Muscle of back (tissue), 11 donors: ENCODE data around the gene UNC13C. TPM values are rescaled to one million over a fixed set of nuclear protein-coding genes. Genes with fewer than 3 reads are reported as not detected.

Experiments used
- DNase-seq, 3 donors: peaks; one replicate each; pipeline versions ENCODE4 v3.0.0 to v3.0.0-alpha.2; 2013
- polyA plus RNA-seq, 10 donors: library from polyadenylated mRNA; unstranded; fragments of 120-200 nt; gene quantifications; one replicate each; pipeline ENCODE4 v1.2.1, GENCODE V29; 2013; ENCODE audit not compliant: insufficient read length in 10 of 10

Gene UNC13C
- polyA plus RNA-seq, 10 donors: 1.4 to 7.2 (median 3.6) TPM

DNA sequence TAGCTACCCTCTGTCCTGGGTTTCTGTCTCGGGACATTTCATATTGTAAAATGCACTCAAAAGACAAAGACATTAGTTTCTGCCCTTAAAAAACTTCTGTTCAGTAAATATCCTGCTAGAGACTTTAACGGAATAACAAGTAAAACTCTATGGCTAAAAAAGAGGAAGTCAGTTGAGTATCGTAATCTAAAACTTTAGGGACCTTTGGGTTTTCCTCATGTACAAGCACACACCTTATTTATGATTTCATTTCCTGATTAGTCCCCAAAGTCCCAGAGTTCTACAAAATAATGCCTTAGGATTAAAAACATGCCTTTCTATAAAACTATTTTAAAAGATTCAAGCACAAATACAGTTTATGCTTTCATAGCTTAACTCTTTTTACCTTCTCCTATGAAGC, 585.9 kb downstream of the UNC13C start:
- no peak for DNase-seq

GRCh38 chr15:54566654-54567053, 588.4 kb downstream of the UNC13C start:
- DNase-seq: no peak

DNA sequence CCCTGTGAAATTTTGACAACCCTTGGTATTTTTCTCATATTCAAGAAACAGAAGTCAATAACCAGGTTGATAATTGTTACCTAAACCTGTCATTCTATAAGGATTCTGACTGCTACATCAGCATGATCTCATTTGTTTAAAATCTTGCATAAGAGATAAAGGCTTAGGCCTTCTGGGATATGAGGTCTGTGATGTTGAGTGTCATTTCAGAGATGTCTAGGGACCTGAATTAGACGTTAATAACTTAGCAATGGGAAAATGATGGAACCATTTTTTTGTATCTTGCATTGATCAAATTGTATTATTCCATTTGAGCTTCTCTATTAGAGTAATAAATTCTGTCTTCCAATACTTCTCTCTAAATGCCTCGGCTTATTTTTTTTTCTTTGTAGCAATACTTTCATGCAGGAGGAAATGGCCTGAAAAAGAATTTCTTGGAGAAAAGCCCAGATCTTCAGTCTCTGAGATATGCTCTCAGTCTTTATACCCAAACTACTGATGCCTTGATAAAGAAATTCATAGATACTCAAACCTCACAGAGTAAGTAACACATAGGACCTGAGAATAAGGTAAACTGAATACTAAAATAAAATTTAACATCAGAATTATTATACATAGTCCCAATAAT, 589.3 kb downstream of the UNC13C start:
- DNase-seq: peak in 1 of 3 donors; percentile 46

- no peak for DNase-seq
Observed at GRCh38 chr15:54568381-54568780, 590.1 kb downstream of the UNC13C start.

GRCh38 chr15:54571576-54571975, 593.3 kb downstream of the UNC13C start:
- peak in 1 of 3 donors; percentile 4 for DNase-seq

GRCh38 chr15:54575586-54575985, 597.3 kb downstream of the UNC13C start:
- no peak for DNase-seq

DNA sequence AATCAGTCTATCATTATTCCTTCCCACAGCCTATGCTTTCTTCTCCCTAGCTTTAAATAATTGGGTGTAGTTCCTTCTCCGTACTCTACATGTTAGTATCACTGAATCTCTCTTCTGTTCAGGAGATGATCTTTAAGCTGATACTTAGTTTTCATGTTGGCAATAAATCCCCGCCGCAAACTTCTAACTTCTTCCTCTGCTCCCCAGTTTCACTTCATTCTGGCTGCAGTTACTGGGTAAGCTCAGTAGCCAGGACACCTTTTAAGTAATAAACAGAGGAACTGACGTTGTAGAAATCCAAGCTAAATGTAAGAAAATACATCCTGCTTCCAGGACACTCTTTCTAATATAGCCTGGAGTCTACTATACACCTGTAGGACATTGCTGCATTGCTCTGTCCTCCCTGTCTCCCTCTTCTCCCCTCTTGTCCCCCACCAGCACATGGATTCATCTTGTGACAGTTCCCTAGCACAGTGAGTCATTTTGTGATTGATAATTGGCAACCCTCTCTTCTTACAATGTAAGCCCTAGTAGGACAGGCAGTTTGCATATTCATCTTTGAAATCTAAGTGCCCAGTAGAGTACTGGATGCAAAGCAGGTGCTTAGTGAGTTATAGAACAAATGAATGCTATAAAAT, 598.2 kb downstream of the UNC13C start:
- no peak for DNase-seq

DNA sequence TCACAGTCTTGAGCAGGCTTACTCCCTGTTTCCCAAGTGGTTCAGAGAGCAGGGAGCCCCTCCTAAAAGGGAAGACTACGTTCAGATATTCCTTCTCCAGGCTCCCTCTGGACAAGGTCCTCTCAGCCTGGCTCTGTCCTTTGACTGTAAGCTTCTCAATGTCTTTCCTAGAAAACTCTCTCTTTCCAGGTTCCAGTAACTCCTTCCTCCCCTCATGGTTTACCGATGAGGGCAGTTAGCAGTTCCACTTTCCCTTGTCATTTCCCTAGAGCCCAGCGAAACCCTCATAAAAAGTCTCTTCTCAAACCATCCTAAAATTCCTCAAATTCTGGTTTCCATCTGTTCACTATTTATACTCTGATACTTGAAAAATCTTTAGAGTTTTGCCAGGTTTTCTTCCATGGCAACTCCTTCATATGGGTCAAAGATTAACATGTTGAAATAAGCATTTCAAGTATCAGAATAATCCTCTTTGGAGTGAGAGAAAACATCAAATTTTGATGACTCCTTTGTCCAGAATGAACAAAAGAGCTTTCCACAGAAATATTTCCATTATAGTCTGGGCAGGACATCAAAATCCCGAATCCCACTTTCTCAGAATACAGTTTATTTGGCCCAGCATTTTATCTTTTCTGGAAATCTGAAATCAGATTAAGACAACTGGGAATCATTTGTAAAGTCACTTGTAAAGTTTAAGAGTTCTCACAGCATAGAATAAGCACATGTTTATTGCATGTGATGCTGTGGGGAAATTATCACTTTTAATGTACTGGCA, 599.4 kb downstream of the UNC13C start:
- peak; percentile 76 to 87 (median 81) for DNase-seq

DNA sequence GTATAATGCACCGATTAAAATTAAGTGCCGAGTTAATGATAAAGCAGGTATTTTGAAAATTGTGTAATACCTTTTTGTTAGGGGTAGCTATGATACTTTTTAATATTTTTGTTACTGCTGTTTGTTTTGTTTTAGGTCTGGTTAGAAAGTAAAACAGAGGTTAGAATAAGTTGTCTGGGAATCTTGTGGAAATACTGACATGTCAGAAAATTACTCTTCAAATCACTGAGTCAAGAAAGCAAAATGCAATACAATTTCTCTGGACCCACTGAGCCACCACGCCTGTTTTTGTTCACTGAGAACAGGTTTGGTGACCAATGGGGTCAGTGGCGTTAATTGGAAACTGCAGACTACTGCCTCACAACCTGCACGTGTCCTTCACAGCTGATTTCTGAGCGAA, 601.6 kb downstream of the UNC13C start:
- DNase-seq: no peak

GRCh38 chr15:54580643-54581042, 602.4 kb downstream of the UNC13C start:
- DNase-seq: no peak

DNA sequence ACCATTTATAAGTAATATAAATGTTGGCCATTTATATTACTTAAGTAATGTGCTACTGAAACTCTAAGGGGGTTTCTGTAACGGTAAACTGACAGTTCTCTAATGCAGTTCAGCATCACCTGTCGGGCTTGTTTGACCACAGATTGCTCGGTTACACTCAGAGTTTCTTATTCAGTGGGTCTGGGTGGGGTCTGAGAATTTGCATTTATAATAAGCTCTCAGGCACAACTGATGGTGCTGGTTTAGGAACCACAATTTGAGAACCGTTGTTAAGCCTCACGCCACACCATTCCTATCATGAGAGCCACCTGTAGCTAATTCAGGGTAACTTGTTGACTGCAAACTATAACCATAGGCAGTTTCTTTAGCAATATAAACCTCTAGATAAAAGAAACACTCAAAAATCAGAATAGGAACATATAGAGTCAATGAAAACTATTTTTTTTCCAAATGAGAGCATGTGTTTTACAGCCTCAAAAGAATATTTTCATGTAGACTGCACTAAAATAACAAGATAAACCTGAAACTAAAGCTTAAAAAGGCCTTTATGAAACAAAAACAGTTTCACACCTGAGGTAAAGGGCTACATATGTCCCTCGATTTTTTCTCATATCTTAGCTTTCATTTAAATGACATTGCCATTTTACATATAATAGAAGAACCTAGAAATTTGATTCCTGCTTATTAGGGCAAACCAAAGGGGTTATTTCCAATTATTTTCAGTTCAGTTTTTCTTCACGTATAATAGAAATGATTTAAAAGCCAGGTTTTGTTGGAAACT, 604.8 kb downstream of the UNC13C start:
- DNase-seq: no peak

- DNase-seq: no peak
Observed at GRCh38 chr15:54585063-54585462, 606.8 kb downstream of the UNC13C start.

DNA sequence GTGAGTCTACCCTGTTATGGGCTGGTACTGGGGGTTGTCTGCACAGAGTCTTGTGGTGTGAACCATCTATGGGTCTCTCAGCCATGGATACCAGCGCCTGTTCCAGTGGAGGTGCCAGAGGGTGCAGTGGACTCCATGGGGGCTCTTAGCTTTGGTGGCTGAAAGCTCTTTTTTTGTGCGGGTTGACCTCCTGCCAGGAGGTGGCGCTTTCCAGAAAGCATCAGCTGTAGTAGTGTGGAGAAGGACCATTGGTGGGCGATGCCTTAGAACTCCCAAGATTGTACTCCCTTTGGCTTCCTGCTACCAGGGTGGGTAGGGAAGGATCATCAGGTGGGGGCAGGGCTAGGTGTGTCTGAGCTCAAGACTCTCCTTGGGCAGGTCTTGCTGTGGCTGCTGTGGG, 615.9 kb downstream of the UNC13C start:
- DNase-seq: no peak

DNA sequence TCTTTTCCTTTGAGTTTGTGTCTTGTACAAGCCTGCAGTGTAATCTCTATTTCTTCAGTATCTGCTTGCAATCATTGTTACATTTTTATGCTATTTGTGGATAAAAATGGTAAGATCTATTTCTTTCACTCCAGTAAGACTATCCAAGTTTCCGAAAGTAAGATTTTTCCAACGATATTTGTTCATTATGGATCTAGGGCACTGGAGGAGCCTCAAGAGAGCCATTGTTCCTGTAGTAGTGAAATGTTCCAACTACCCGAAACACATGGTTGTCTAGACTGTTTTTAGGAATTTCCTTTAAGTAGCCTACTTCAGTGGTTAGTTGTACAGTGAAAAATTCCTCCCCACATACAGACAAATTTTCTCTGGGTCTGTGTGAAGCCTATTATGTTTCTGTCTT, 621.1 kb downstream of the UNC13C start:
- peak; percentile 62 to 84 (median 65) for DNase-seq

- DNase-seq: peak in 1 of 3 donors; percentile 23
Observed at GRCh38 chr15:54605043-54605442, 626.8 kb downstream of the UNC13C start.

DNA sequence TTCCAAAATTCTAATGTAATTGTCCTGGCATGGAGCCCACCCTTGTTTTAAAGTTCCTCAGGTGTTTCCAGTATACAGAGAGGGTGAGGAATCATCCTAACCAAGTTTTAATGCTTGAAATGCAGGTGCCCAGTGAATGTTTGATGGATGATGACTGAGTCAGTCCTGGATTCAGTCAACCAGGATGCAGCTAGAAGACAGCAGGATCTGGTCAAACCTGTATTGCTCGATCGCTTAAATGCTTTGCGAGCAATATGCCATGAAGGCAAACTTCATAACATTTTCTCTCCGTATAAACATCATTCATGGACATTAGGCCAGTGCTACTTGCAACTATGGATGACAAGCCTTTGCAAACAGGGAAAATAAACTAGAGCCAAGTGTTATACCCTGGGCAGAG, 627.3 kb downstream of the UNC13C start:
- no peak for DNase-seq

GRCh38 chr15:54608876-54609835, 630.9 kb downstream of the UNC13C start:
- no peak for DNase-seq

DNA sequence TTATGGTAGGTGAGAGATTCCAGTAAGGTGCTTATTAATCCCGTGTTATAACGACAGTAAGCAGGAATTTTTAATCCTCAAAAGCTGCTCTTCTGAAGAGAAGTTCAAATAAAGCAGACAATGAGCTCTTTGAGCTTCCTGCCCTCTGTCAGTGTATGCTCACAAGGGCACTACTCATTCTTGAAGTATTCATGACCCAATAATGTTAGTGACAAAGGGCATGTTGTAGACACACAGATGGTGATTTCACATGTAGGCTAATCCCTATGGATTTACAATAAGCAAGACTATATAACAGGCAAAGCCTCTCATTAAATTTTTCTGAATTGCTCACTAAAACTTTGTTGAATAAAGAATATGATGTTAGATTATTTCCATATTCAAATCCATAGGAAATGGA, 639.9 kb downstream of the UNC13C start:
- no peak for DNase-seq

- no peak for DNase-seq
Observed at GRCh38 chr15:54619180-54619579, 640.9 kb downstream of the UNC13C start.

- no peak for DNase-seq
Observed at GRCh38 chr15:54620916-54621315, 642.7 kb downstream of the UNC13C start.

GRCh38 chr15:54636147-54636546, 657.9 kb downstream of the UNC13C start:
- DNase-seq: no peak
